Endothelial cell of umbilical vein (primary cell): ENCODE data around the gene NAA20. TPM values are rescaled to one million over a fixed set of nuclear protein-coding genes. Genes with fewer than 3 reads are reported as not detected.

Experiments
- BruUV-seq: library from RNA; stranded (reverse); fragments of 400-500 nt; replicated peaks from 2 replicates; lab custom pipeline; 2021; lab: Mats Ljungman, UMichigan
- CTCF ChIA-PET: fragments of 300-600, 350-600 bp; sonication (Branson Sonifier 250); formaldehyde crosslinking; loops from one replicate; lab custom pipeline; 2021; ENCODE audit warnings: antibody characterized with exemption, inconsistent platforms; lab: Charles Lee
- POLR2A ChIA-PET: fragments of 300-600, 350-600 bp; sonication (Branson Sonifier 250); formaldehyde crosslinking; loops from one replicate; lab custom pipeline; 2021; ENCODE audit warnings: antibody characterized with exemption, inconsistent platforms; lab: Charles Lee
- DNase-seq: peaks from one replicate; pipeline ENCODE4 v3.0.0-alpha.2; 2011; ENCODE audit warnings: low read depth, low spot score
- FAIRE-seq: peaks from 2 replicates; lab custom pipeline; 2011; peaks lifted over from hg19 to GRCh38; lab: Jason Lieb, UNC
- H2AFZ ChIP-seq: 2 replicates; pipeline ENCODE4 v1.6.0; 2012; ENCODE audit warnings: low read depth, low read length, control low read depth, inconsistent platforms
- H3K27ac ChIP-seq: 2 replicates; pipeline ENCODE4 v1.5.1; 2011; ENCODE audit warnings: low read depth, mild to moderate bottlenecking, control low read depth, low read length, moderate library complexity; ENCODE audit not compliant: insufficient read depth
- H3K27me3 ChIP-seq, 2 experiments: 2 replicates each; pipeline versions ENCODE4 v1.6.0 to v1.6.1; 2011; ENCODE audit warnings: low read length in 2 of 2, mixed read lengths in 1 of 2; ENCODE audit not compliant: control insufficient read depth in 2 of 2, insufficient read depth in 2 of 2
- H3K36me3 ChIP-seq, 2 experiments: 2 replicates in 1 of 2; 3 replicates in 1 of 2; pipeline ENCODE4 v1.5.1; 2011; ENCODE audit warnings: low read length in 2 of 2, mild to moderate bottlenecking in 1 of 2, moderate library complexity in 1 of 2; ENCODE audit not compliant: control insufficient read depth in 2 of 2, insufficient read depth in 2 of 2; ENCODE audit errors: extremely low read depth in 1 of 2
- H3K4me1 ChIP-seq: 3 replicates; pipeline ENCODE4 v1.5.1; 2011; ENCODE audit warnings: mild to moderate bottlenecking, low read length; ENCODE audit not compliant: control insufficient read depth, insufficient read depth; ENCODE audit errors: extremely low read depth
- H3K4me2 ChIP-seq: 2 replicates; pipeline ENCODE4 v1.6.1; 2011; ENCODE audit warnings: low read length, control low read depth, mixed read lengths; ENCODE audit not compliant: insufficient read depth
- H3K4me3 ChIP-seq, 3 experiments: fragments of 200-600 bp in 1 of 3; sonication (generic), shearing (Covaris generic) in 1 of 3; replicated peaks in 1 of 3; 2 replicates each; pipeline ENCODE4 v1.5.1; 2011 to 2016; ENCODE audit warnings: control low read depth in 3 of 3, low read length in 3 of 3, mild to moderate bottlenecking in 2 of 3, inconsistent platforms in 1 of 3, low read depth in 1 of 3, moderate library complexity in 1 of 3; ENCODE audit not compliant: insufficient read depth in 1 of 3
- H3K79me2 ChIP-seq: 2 replicates; pipeline ENCODE4 v1.6.0; 2012; ENCODE audit warnings: low read length, inconsistent platforms; ENCODE audit not compliant: control insufficient read depth, insufficient read depth
- H3K9ac ChIP-seq: replicated peaks from 2 replicates; pipeline ENCODE3; 2011; ENCODE audit warnings: low read length, control low read depth; ENCODE audit not compliant: insufficient read depth; ENCODE audit errors: extremely low read depth
- H3K9me1 ChIP-seq: replicated peaks from 3 replicates; pipeline ENCODE4 v1.6.0; 2011; ENCODE audit warnings: mild to moderate bottlenecking, low read length; ENCODE audit not compliant: control insufficient read depth, insufficient read depth; ENCODE audit errors: extremely low read depth
- H3K9me3 ChIP-seq: replicated peaks from 2 replicates; pipeline ENCODE4 v1.5.1; 2012; ENCODE audit warnings: low read length, inconsistent platforms; ENCODE audit not compliant: control insufficient read depth, insufficient read depth
- H4K20me1 ChIP-seq: replicated peaks from 2 replicates; pipeline ENCODE3; 2011; ENCODE audit warnings: mild to moderate bottlenecking, low read length; ENCODE audit not compliant: control insufficient read depth, insufficient read depth; ENCODE audit errors: extremely low read depth
- EZH2 ChIP-seq: IDR thresholded peaks from 2 replicates; pipeline ENCODE4 v1.6.1; 2012; ENCODE audit warnings: borderline replicate concordance, low read depth, mild to moderate bottlenecking, moderate library complexity, low read length, inconsistent platforms; ENCODE audit not compliant: severe bottlenecking
- FOS ChIP-seq: IDR thresholded peaks from 2 replicates; pipeline ENCODE4 v1.6.1; 2011; ENCODE audit warnings: mild to moderate bottlenecking, low read length, moderate library complexity, borderline replicate concordance; ENCODE audit not compliant: insufficient read depth
- GATA2 ChIP-seq: IDR thresholded peaks from 2 replicates; pipeline ENCODE4 v1.7.0; 2011; ENCODE audit warnings: low read depth, mild to moderate bottlenecking, moderate library complexity, mixed read lengths, low read length; ENCODE audit not compliant: insufficient read length, insufficient read depth
- JUN ChIP-seq: IDR thresholded peaks from 2 replicates; pipeline ENCODE4 v1.6.1; 2011; ENCODE audit warnings: borderline replicate concordance, low read depth; ENCODE audit not compliant: insufficient read length, insufficient read depth
- MYC ChIP-seq: IDR thresholded peaks from one replicate; pipeline ENCODE4 v1.6.1; 2011; ENCODE audit warnings: mild to moderate bottlenecking, low read depth, low read length
- POLR2A ChIP-seq: IDR thresholded peaks from 2 replicates; pipeline ENCODE4 v1.6.1; 2012; ENCODE audit warnings: low read depth, mild to moderate bottlenecking, control low read depth, low read length
- POLR2AphosphoS5 ChIP-seq: IDR thresholded peaks from 2 replicates; pipeline ENCODE4 v1.6.1; 2012; ENCODE audit warnings: low read depth, mild to moderate bottlenecking, control low read depth, low read length, moderate library complexity; ENCODE audit not compliant: insufficient read depth
- dilution Hi-C: fragments of 300-500 bp; cut with MboI; formaldehyde crosslinking; loops from one replicate; pipeline ENCODE4 v1.15.0; 2019; ENCODE audit warnings: low sequenced_read_pairs; ENCODE audit not compliant: extremely low pct_ligation_motif_present
- intact Hi-C: fragments of 100-400 bp; cut with micrococcal nuclease; formaldehyde crosslinking; loops from one replicate; pipeline ENCODE4 v1.10.0; 2022
- polyA plus RNA-seq, 4 experiments: library from polyadenylated mRNA; depleted of rRNA in 3 of 4; stranded (reverse) in 3 of 4; unstranded in 1 of 4; fragments of >200 nt; gene quantifications; 2 replicates each; pipeline versions ENCODE4 v1.2.1 to v1.2.3, GENCODE V29; 2011 to 2012; ENCODE audit warnings: missing spikeins in 1 of 4
- total RNA-seq: library from RNA; stranded (reverse); gene quantifications from 2 replicates; pipeline ENCODE4 v1.2.3, GENCODE V29; 2021
- TF ChIP-seq, protein P1 (sequence below), 2 donors: IDR thresholded peaks; 1 replicate in 1 of 2; 2 replicates in 1 of 2; pipeline ENCODE4 v1.5.1; 2011; ENCODE audit warnings: low read length in 2 of 2, mild to moderate bottlenecking in 2 of 2, moderate library complexity in 2 of 2, control low read depth in 1 of 2, inconsistent platforms in 1 of 2, low read depth in 1 of 2; ENCODE audit not compliant: insufficient read depth in 1 of 2; ENCODE audit errors: extremely low read depth in 1 of 2
- TF ChIP-seq, protein P2 (sequence below): IDR thresholded peaks from 2 replicates; pipeline ENCODE4 v1.6.1; 2011; ENCODE audit not compliant: insufficient read depth, insufficient read length

Gene NAA20
- total and polyA plus RNA-seq, 2 donors (not counting 3 experiments of a cell fraction or from before 2014, with no cell fraction given) = 48.6 to 77.3 TPM

DNA sequence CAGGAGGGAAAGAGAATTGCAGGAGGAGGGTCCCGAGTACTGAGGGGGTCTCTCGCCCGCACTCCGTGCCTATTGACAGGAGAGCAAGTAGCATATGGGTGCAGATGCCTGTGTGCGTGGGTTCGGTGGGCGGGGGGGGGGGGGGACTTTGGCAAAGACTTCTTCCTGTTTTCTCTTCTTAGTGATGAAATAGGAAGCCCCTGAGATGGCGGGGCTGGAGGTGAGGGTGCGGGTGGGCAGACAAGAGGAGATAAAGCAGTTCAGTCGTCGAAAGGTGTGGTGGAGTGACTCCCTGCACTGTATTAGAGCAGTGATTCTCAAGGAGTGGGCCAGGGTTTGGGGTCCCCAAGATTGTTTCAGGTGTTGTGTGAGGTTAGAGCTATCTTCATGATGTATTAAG, 3.7 kb downstream of the NAA20 start:
- H3K79me2 ChIP-seq = peaks cover 83% of the 10 kb centered on the region
- H3K4me3 ChIP-seq = no peak overlapping the region
- H3K9ac ChIP-seq = no peak overlapping the region
- ChIA-PET CTCF (no interaction called here), POLR2A (no interaction called here)
- H3K27me3 ChIP-seq = no peaks in the 10 kb centered on the region
- H4K20me1 ChIP-seq = peaks cover 2% of the 10 kb centered on the region
- no peaks in the 10 kb centered on the region for H3K9me3 ChIP-seq
- H3K36me3 ChIP-seq = peaks cover 0 to 5% of the 10 kb centered on the region in 2 experiments
- DNase-seq (no peak), FAIRE-seq (no peak)
- H3K9me1 ChIP-seq = no peaks in the 10 kb centered on the region
- intact Hi-C loops = no loop called here
- no peak overlapping the region for H3K4me2 ChIP-seq
- no peak overlapping the region for H2AFZ ChIP-seq
- TF ChIP-seq FOS (no peak), EZH2 (no peak), POLR2A (no peak), JUN (no peak), MYC (no peak), POLR2AphosphoS5 (no peak), GATA2 (no peak)
- TF ChIP-seq, protein P1, sequence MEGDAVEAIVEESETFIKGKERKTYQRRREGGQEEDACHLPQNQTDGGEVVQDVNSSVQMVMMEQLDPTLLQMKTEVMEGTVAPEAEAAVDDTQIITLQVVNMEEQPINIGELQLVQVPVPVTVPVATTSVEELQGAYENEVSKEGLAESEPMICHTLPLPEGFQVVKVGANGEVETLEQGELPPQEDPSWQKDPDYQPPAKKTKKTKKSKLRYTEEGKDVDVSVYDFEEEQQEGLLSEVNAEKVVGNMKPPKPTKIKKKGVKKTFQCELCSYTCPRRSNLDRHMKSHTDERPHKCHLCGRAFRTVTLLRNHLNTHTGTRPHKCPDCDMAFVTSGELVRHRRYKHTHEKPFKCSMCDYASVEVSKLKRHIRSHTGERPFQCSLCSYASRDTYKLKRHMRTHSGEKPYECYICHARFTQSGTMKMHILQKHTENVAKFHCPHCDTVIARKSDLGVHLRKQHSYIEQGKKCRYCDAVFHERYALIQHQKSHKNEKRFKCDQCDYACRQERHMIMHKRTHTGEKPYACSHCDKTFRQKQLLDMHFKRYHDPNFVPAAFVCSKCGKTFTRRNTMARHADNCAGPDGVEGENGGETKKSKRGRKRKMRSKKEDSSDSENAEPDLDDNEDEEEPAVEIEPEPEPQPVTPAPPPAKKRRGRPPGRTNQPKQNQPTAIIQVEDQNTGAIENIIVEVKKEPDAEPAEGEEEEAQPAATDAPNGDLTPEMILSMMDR (IDR thresholded peaks at IDR 0.05; ENCODE audit: extremely low read depth in 1 of 2, insufficient read depth in 1 of 2, low read depth in 1 of 2, low read length in 2 of 2) = no peak
- TF ChIP-seq, protein P2, sequence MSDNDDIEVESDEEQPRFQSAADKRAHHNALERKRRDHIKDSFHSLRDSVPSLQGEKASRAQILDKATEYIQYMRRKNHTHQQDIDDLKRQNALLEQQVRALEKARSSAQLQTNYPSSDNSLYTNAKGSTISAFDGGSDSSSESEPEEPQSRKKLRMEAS = no peak
- no peak overlapping the region for H3K27ac ChIP-seq
- no TSS peak for BruUV-seq
- H3K4me1 ChIP-seq = peaks cover 8% of the 10 kb centered on the region
- dilution Hi-C loops = no loop called here
